Right lobe of liver (tissue), 4 donors: ENCODE results near the gene ADAM11.

Source experiments
- POLR2A ChIP-seq: fragments of 450-650 bp; IDR thresholded peaks from one replicate; pipeline ENCODE4 v1.6.1; 2017; ENCODE audit warnings: antibody characterized with exemption, mild to moderate bottlenecking
- TF ChIP-seq, protein P1 (sequence below), 4 donors: fragments of 200-600 bp in 3 of 4; fragments of 450-650 bp in 1 of 4; IDR thresholded peaks; one replicate each; pipeline versions ENCODE4 v1.5.1 to v1.8.0; 2016 to 2022; ENCODE audit warnings: antibody characterized with exemption in 4 of 4, mild to moderate bottlenecking in 2 of 4
- donor health status: DM: no; HTN: no; CAD: no.
- donor health status: DM: no; HTN: no; CAD: no.
- donor health status: DM: no; HTN: yes; CAD: no.

DNA sequence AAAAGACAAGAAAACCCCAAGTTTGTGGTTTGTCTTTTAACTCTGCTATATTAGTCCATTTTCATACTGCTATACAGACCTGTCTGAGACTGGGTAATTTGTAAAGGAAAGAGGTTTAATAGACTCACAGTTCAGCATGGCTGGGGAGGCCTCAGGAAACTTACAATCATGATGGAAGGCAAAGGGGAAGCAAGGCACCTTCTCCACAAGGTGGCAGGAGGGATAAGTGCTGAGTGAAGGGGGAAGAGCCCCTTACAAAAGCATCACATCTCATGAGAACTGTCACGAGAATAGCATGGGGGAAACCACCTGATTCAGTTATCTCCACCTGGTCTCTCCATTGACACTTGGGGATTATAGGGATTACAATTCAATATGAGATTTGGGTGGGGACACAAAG lies 13.5 kb upstream of the ADAM11 start:
- TF ChIP-seq, protein P1, sequence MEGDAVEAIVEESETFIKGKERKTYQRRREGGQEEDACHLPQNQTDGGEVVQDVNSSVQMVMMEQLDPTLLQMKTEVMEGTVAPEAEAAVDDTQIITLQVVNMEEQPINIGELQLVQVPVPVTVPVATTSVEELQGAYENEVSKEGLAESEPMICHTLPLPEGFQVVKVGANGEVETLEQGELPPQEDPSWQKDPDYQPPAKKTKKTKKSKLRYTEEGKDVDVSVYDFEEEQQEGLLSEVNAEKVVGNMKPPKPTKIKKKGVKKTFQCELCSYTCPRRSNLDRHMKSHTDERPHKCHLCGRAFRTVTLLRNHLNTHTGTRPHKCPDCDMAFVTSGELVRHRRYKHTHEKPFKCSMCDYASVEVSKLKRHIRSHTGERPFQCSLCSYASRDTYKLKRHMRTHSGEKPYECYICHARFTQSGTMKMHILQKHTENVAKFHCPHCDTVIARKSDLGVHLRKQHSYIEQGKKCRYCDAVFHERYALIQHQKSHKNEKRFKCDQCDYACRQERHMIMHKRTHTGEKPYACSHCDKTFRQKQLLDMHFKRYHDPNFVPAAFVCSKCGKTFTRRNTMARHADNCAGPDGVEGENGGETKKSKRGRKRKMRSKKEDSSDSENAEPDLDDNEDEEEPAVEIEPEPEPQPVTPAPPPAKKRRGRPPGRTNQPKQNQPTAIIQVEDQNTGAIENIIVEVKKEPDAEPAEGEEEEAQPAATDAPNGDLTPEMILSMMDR (IDR thresholded peaks at IDR 0.05): no peak
- no peak for TF ChIP-seq POLR2A
